ENCODE measurements around the gene SULF2.

The SULF2 gene

DNA sequence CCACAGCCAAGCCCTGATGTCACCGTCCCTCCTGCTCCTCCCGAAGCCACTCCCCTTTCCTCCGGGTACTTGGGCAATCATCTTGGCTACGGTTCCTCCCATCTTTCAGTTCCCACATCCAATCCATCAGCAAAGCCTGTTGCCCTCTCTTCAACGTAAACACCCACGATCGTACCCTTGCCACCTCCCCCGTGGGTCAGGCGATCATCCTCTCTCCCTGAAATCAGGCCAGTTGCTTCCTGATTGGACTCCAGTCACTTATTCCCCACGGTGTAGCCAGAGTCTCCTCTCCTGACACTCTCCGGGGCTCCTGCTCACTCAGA lies 44.5 kb downstream of the SULF2 start:
- Histone ChIP-seq H3K9me3 (ENCODE audit: control insufficient read depth, low read length) (no peaks in the 10 kb centered on the region), H3K9ac (ENCODE audit: low read length) (no peak overlapping the region), H3K4me3 (ENCODE audit: low read length) (no peak overlapping the region), H3K27me3 (replicated peaks; ENCODE audit: control insufficient read depth, insufficient read depth, low read length) (peaks cover 42% of the 10 kb centered on the region), H3K36me3 (ENCODE audit: control insufficient read depth, insufficient read depth, low read length, severe bottlenecking) (no peaks in the 10 kb centered on the region), H3K4me1 (ENCODE audit: control insufficient read depth, insufficient read depth, low read length) (no peaks in the 10 kb centered on the region)
- no peak for DNase-seq (ENCODE audit: low read depth)

DNA sequence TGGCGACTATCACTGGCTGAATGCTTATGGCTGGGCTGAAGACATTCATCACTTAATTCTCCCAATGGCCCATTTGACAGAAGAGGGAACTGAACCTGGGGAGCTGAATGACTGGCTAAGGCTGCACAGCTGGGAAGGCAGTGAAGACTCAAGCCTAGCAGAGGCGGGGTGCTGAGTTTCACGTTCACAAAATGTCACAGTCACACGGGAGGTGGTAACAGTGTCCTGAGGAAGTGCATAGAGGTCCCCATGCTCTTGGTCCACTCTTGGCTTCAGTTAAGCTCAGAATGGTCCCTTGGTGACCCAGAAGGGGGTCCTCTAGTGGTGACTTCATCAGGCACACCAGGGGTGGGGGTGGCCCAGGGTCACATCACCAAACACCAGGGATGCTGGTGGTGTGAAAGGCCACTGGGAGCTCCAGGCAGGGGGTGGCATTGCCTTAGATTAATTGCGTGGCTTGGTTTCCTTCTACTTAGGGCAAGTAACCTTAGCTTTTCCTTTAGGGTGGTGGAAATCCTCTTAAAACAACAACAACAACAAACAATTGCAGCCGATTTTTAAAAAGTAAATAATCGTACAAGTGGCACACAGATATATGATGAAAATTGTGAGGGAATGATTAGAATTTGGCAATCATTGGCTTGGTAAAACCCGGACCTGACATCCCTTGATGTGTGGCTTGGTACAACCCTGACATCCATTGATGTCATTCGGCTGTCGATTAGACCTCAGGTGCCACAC lies 45.0 kb downstream of the SULF2 start:
- DNase-seq (ENCODE audit: low read depth) = no peak
- Histone ChIP-seq H3K4me1 (ENCODE audit: control insufficient read depth, insufficient read depth, low read length) (no peaks in the 10 kb centered on the region), H3K9ac (ENCODE audit: low read length) (no peak overlapping the region), H3K27me3 (replicated peaks; ENCODE audit: control insufficient read depth, insufficient read depth, low read length) (peaks cover 42% of the 10 kb centered on the region), H3K36me3 (ENCODE audit: control insufficient read depth, insufficient read depth, low read length, severe bottlenecking) (no peaks in the 10 kb centered on the region), H3K4me3 (ENCODE audit: low read length) (no peak overlapping the region), H3K9me3 (ENCODE audit: control insufficient read depth, low read length) (no peaks in the 10 kb centered on the region)

DNA sequence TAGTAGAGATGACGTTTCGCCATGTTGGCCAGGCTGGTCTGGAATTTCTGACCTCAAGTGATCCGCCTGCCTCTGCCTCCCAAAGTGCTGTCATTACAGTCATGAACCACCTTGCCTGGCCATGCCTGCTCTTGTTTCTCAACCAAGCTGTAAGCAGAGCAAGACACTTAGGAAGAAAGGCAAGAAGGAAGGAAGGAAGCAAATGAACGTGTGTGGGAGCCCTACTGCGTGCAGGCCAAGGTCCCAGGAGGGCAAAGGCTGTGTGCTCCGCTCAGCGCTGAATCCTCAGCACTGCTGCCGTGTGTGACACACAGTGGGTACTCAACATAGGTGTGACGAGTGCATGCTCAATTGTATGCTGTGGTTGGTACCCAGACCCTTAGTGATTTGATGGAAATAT lies 47.4 kb downstream of the SULF2 start:
- Histone ChIP-seq H3K4me3 (ENCODE audit: low read length) (no peak overlapping the region), H3K4me1 (ENCODE audit: control insufficient read depth, insufficient read depth, low read length) (no peaks in the 10 kb centered on the region), H3K9me3 (ENCODE audit: control insufficient read depth, low read length) (peaks cover 11% of the 10 kb centered on the region), H3K27me3 (replicated peaks; ENCODE audit: control insufficient read depth, insufficient read depth, low read length) (peaks cover 30% of the 10 kb centered on the region), H3K36me3 (ENCODE audit: control insufficient read depth, insufficient read depth, low read length, severe bottlenecking) (no peaks in the 10 kb centered on the region), H3K9ac (ENCODE audit: low read length) (no peak overlapping the region)
- DNase-seq (ENCODE audit: low read depth) = no peak

DNA sequence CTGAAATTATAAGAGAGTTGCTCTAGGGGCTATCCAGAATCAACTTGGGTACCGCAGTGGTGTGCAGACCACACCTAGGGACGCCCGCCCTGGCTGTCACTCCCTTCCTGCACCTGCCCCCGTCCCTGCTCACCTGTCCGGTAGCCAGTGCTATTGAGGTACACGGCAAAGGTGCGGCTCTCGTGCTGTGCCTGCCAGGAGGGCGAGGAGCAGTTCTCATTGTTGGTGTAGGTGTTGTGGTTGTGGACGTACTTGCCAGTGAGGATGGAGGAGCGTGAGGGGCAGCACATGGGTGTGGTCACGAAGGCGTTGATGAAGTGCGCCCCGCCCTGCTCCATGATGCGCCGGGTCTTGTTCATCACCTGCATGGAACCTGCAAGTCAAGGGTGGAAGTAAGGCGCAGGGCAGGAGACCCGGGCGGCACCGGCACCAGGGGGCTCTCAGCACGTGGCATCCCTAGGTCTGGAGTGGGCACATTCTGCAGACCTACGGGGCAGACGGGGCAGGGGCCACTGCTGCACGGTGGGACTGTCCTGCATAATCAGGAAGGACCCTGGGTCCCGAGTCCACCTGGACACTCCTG lies 48.6 kb downstream of the SULF2 start:
- DNase-seq (ENCODE audit: low read depth) = no peak
- no peak overlapping the region for H3K9ac ChIP-seq (ENCODE audit: low read length)
- H3K27me3 ChIP-seq (replicated peaks; ENCODE audit: control insufficient read depth, insufficient read depth, low read length) = peaks cover 23% of the 10 kb centered on the region
- H3K36me3 ChIP-seq (ENCODE audit: control insufficient read depth, insufficient read depth, low read length, severe bottlenecking) = no peaks in the 10 kb centered on the region
- no peak overlapping the region for H3K4me3 ChIP-seq (ENCODE audit: low read length)
- no peaks in the 10 kb centered on the region for H3K4me1 ChIP-seq (ENCODE audit: control insufficient read depth, insufficient read depth, low read length)
- H3K9me3 ChIP-seq (ENCODE audit: control insufficient read depth, low read length) = peaks cover 11% of the 10 kb centered on the region

DNA sequence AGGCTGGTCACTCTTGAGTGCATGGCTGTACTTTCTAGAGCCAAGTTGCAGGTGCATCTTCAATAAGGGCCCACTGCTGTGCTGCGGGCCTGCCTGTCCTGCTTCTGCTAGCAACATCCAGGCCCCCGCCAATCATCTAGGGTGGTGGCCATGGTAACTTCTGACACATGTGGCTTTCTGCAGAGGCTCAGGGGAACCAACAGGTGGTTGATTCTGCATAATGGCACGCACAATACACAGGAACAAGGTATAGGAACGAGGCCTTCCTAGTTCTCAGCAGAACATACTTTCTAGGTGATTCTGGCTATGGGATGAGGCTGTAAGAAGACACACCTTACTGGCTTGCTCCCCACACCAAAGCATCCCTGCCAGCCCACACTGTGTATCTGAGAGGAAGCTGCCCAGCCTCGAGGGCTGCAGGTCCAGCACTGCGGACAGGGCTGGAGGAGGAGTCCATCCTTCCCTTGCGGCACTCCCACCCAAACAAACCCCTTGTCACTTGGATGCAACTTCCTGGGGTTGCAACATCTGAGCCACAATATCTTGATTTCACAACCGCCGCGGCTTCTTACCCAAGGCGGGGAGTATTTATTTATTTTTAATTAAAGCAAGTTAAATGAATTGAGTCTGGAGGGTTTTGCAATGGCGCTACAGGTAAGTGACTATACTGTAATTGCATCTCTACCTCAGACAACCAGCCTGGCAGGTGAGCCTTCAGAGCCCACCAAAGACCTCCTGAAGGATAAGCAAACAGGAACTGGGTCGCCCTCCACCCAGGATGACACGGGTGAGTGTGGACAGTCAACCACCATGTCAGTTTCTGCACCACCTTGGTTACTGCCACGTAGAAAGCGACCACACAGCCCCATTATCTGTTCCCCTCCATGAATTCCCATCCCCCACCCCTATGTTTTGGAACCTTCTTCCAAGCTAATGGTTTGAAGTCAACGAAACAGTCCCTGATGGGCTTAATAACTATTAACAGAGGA lies 49.6 kb downstream of the SULF2 start:
- peak; percentile 14 for DNase-seq (ENCODE audit: low read depth)

DNA sequence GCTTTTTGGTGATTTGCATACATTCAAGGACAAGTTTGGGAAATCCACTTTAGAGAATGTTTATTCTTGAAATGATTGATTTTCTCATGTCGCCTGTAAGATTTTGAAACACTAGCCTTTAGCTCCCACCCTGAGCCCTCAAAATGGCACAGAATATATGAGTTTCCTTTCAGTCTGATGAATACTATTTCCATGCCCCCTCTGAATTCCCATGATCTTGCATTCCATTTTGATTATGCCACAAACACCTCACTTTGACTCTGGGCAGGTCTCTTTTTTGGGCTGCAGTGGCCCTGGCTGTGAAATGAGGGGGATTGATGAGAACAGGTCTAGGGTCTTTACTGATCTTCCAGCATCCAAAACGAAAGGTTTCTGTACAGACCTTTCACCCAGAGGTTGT lies 50.4 kb downstream of the SULF2 start:
- no peaks in the 10 kb centered on the region for H3K36me3 ChIP-seq (ENCODE audit: control insufficient read depth, insufficient read depth, low read length, severe bottlenecking)

More for the DNA sequence above, 49.6 kb downstream of the SULF2 start:
- no peaks in the 10 kb centered on the region for H3K4me1 ChIP-seq (ENCODE audit: control insufficient read depth, insufficient read depth, low read length)
- H3K4me3 ChIP-seq (ENCODE audit: low read length) = no peak overlapping the region
- H3K9ac ChIP-seq (ENCODE audit: low read length) = no peak overlapping the region
- H3K9me3 ChIP-seq (ENCODE audit: control insufficient read depth, low read length) = peaks cover 11% of the 10 kb centered on the region
- peaks cover 18% of the 10 kb centered on the region for H3K27me3 ChIP-seq (replicated peaks; ENCODE audit: control insufficient read depth, insufficient read depth, low read length)
- no peaks in the 10 kb centered on the region for H3K36me3 ChIP-seq (ENCODE audit: control insufficient read depth, insufficient read depth, low read length, severe bottlenecking)

DNA sequence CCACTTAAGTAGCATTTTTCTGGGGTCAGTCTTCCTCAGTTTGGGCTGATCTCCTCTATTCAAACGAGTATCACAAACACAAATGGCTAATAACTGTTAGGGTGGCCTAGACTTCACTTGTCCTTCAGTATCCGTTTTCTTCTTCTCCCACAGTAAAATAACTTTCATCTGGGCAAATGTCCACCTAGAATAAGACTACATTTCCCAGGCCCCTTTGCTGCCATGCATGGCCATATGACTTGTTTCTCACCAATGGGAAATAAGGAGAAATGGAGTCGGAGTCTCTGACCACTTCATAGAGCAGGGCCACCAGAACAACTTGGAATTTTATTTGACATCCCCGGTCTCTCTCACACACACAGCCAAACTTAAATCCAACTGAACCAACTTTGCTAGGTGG lies 51.4 kb downstream of the SULF2 start:
- H3K4me1 ChIP-seq (ENCODE audit: control insufficient read depth, insufficient read depth, low read length) = no peaks in the 10 kb centered on the region
- H3K36me3 ChIP-seq (ENCODE audit: control insufficient read depth, insufficient read depth, low read length, severe bottlenecking) = no peaks in the 10 kb centered on the region
- peaks cover 9% of the 10 kb centered on the region for H3K27me3 ChIP-seq (replicated peaks; ENCODE audit: control insufficient read depth, insufficient read depth, low read length)
- H3K9me3 ChIP-seq (ENCODE audit: control insufficient read depth, low read length) = peaks cover 11% of the 10 kb centered on the region
- no peak overlapping the region for H3K9ac ChIP-seq (ENCODE audit: low read length)
- no peak overlapping the region for H3K4me3 ChIP-seq (ENCODE audit: low read length)
- no peak for DNase-seq (ENCODE audit: low read depth)

More for the DNA sequence above, 50.4 kb downstream of the SULF2 start:
- H3K9ac ChIP-seq (ENCODE audit: low read length) = no peak overlapping the region
- DNase-seq (ENCODE audit: low read depth) = no peak
- no peaks in the 10 kb centered on the region for H3K4me1 ChIP-seq (ENCODE audit: control insufficient read depth, insufficient read depth, low read length)
- no peak overlapping the region for H3K4me3 ChIP-seq (ENCODE audit: low read length)
- H3K27me3 ChIP-seq (replicated peaks; ENCODE audit: control insufficient read depth, insufficient read depth, low read length) = peaks cover 13% of the 10 kb centered on the region
- H3K9me3 ChIP-seq (ENCODE audit: control insufficient read depth, low read length) = peaks cover 11% of the 10 kb centered on the region

DNA sequence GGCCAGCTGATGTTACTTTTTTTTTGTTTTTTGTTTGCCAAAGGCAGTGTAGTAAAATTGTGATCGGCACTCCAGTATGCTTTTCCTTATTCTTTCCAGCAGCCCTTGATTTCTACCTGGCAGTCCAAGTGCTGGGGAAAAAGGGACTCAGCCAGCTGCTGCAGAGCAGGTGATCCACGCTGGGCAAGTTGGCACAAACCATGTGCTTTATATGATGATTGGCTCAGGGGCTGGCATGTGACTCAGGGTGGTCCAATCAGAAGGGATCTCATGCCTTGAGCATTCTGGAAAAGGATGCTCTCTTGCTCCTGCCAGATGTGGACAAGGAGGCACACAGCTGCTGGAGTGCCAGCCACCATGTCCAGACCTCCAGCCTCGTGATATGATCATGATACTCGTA lies 54.5 kb downstream of the SULF2 start:
- H3K9me3 ChIP-seq (ENCODE audit: control insufficient read depth, low read length) = peaks cover 11% of the 10 kb centered on the region
- DNase-seq (ENCODE audit: low read depth) = no peak
- no peaks in the 10 kb centered on the region for H3K4me1 ChIP-seq (ENCODE audit: control insufficient read depth, insufficient read depth, low read length)
- H3K36me3 ChIP-seq (ENCODE audit: control insufficient read depth, insufficient read depth, low read length, severe bottlenecking) = no peaks in the 10 kb centered on the region
- no peak overlapping the region for H3K4me3 ChIP-seq (ENCODE audit: low read length)
- H3K27me3 ChIP-seq (replicated peaks; ENCODE audit: control insufficient read depth, insufficient read depth, low read length) = peaks cover 8% of the 10 kb centered on the region
- H3K9ac ChIP-seq (ENCODE audit: low read length) = no peak overlapping the region

DNA sequence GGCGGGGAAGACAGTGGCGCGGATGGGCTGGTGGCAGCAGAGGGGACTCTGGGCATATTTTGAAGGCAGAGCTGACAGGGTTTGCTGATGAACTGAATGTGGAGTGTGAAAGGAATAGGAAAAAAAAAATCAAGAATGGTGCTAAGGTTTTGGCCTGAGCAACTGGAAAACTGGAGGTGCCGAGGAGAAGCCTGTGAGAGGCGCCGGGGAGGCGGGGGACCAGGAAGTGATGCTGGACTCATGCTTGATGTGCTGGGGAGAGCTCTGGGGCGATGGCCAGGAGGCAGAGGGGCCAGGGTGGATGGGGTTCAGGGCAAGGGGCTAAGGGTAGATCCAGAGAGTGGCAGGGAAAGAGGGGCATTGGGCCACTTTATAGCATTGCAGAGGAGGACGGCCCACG lies 55.8 kb downstream of the SULF2 start:
- no peak for DNase-seq (ENCODE audit: low read depth)
- Histone ChIP-seq H3K9me3 (ENCODE audit: control insufficient read depth, low read length) (peaks cover 5% of the 10 kb centered on the region), H3K9ac (ENCODE audit: low read length) (no peak overlapping the region), H3K36me3 (ENCODE audit: control insufficient read depth, insufficient read depth, low read length, severe bottlenecking) (no peaks in the 10 kb centered on the region), H3K4me3 (ENCODE audit: low read length) (no peak overlapping the region), H3K27me3 (replicated peaks; ENCODE audit: control insufficient read depth, insufficient read depth, low read length) (peaks cover 11% of the 10 kb centered on the region), H3K4me1 (ENCODE audit: control insufficient read depth, insufficient read depth, low read length) (no peaks in the 10 kb centered on the region)

DNA sequence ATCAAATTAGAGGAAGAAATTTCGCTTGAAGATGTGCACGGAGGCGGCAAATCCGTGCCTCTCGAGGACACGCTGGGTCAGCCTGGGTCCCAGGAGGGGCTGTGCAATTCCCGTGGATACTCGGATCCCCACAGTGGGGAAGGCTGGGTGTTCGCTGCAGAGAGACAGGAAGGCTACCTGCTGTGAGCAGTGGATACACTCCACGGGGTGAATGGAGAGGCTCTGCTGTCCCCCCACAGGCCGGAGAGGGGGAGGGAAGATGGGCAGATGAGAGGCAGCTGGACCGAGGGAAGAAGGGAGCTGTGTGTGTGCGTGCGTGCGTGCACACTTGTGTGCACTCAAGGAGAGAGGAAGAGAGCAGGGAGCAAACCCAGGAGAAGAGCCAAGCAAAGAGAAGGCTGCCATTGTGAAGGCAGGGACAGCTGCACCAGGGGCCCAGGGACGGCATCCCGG lies 57.3 kb downstream of the SULF2 start:
- no peak overlapping the region for H3K9ac ChIP-seq (ENCODE audit: low read length)
- H3K9me3 ChIP-seq (ENCODE audit: control insufficient read depth, low read length) = no peaks in the 10 kb centered on the region
- H3K4me1 ChIP-seq (ENCODE audit: control insufficient read depth, insufficient read depth, low read length) = no peaks in the 10 kb centered on the region
- no peaks in the 10 kb centered on the region for H3K36me3 ChIP-seq (ENCODE audit: control insufficient read depth, insufficient read depth, low read length, severe bottlenecking)
- H3K27me3 ChIP-seq (replicated peaks; ENCODE audit: control insufficient read depth, insufficient read depth, low read length) = peaks cover 11% of the 10 kb centered on the region
- DNase-seq (ENCODE audit: low read depth) = no peak
- no peak overlapping the region for H3K4me3 ChIP-seq (ENCODE audit: low read length)

DNA sequence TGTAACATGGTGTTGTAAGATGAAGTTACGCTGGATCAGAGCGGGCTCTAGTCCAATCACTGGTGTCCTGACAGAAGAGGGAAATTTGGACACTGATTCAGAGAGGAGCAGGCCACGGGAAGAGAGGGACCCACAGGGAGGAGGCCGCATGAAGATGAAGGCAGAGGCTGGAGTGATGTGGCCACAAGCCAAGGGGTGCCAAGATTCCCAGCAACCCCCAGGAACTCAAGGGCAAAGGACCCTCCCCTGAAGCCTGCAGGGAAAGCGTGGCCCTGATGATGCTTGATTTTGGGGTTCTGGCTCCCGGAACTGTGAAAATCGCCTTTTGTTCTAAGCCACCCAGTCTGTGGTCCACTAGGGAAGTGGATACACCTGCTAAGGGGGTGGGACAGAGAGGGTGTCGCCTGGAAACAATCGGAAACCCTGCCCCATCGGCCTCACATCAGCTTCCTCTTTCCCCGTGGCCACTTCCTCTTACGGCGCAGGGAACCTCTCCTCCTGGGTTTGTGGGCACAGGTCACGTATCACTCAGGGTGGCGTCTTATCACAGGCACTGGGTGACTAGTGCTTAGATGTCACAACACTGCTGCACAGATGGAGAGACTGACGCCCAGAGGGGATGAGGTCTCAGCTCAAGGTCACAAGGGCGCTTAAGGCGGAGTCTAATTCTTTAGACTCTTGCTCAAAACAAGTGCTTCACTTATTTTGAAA lies 58.0 kb downstream of the SULF2 start:
- no peak overlapping the region for H3K9ac ChIP-seq (ENCODE audit: low read length)
- H3K4me1 ChIP-seq (ENCODE audit: control insufficient read depth, insufficient read depth, low read length) = no peaks in the 10 kb centered on the region
- H3K9me3 ChIP-seq (ENCODE audit: control insufficient read depth, low read length) = no peaks in the 10 kb centered on the region
- H3K4me3 ChIP-seq (ENCODE audit: low read length) = no peak overlapping the region
- peaks cover 11% of the 10 kb centered on the region for H3K27me3 ChIP-seq (replicated peaks; ENCODE audit: control insufficient read depth, insufficient read depth, low read length)
- H3K36me3 ChIP-seq (ENCODE audit: control insufficient read depth, insufficient read depth, low read length, severe bottlenecking) = no peaks in the 10 kb centered on the region
- no peak for DNase-seq (ENCODE audit: low read depth)

Measured in adipocyte (in vitro differentiated cells).